ENCODE results near the gene CCDC38.

DNA sequence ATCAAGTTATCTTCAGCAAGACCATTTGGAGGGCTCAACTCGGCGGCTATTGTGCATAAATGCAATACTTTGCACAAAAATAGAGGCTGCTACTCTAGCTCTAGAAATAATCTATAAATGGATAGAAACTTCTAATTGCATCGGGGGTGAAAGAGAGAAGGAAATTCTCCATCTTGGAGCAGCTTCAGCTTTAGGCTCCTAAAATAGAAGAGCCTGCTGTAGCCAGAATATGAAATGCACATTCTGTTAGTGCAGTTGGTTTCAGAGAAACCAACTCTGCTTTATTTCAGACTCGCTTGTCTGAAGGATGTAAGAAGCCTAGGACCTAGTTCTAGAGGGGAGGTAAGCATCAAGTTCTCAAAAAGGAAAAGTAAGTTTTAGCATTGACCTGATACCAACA, 45.6 kb downstream of the CCDC38 start:
- TF ChIP-seq, protein P1, sequence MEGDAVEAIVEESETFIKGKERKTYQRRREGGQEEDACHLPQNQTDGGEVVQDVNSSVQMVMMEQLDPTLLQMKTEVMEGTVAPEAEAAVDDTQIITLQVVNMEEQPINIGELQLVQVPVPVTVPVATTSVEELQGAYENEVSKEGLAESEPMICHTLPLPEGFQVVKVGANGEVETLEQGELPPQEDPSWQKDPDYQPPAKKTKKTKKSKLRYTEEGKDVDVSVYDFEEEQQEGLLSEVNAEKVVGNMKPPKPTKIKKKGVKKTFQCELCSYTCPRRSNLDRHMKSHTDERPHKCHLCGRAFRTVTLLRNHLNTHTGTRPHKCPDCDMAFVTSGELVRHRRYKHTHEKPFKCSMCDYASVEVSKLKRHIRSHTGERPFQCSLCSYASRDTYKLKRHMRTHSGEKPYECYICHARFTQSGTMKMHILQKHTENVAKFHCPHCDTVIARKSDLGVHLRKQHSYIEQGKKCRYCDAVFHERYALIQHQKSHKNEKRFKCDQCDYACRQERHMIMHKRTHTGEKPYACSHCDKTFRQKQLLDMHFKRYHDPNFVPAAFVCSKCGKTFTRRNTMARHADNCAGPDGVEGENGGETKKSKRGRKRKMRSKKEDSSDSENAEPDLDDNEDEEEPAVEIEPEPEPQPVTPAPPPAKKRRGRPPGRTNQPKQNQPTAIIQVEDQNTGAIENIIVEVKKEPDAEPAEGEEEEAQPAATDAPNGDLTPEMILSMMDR (conservative IDR thresholded peaks at IDR 0.05; ENCODE audit: low read depth, low read length): no peak
- no peak for TF ChIP-seq EZH2 (IDR thresholded peaks at IDR 0.05; ENCODE audit: borderline replicate concordance, low read depth, low read length, poor library complexity, severe bottlenecking)
